Fibroblast of upper back skin (primary cell): ENCODE measurements around the gene CYLD.
A peak's percentile ranks its signal among the peaks of the same experiment; 100 is the strongest.

ENCODE experiments used
- DNase-seq: peaks from one replicate; pipeline ENCODE4 v3.0.0-alpha.2; 2013

Gene CYLD

DNA sequence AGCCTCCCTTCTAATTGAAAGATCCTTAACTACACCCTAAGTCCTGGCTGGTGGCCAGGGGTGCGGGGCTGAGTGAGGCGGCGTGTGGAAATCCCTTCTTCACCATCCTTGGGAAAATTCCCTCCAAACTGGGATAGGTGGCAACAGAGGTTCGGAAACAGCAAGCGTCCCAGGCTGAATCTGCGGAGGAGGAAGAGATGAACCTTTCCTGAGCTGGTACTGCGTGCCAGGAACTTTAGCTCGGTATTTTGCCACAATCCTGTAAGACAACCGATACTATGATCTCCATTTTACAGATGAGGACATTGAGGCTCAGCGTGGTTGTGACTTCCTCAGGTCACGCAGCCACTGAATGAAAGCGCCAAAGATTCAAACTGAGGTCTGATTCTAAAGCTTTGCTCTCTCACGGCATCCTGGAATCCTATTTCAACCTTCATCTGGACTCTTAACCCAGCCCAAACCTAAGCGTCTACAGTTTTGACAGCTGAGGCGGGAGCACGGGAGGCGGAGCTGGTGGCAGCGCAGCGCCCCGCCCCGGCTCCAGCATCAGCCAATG, 583 bp upstream of the CYLD start:
- DNase-seq: no peak

DNA sequence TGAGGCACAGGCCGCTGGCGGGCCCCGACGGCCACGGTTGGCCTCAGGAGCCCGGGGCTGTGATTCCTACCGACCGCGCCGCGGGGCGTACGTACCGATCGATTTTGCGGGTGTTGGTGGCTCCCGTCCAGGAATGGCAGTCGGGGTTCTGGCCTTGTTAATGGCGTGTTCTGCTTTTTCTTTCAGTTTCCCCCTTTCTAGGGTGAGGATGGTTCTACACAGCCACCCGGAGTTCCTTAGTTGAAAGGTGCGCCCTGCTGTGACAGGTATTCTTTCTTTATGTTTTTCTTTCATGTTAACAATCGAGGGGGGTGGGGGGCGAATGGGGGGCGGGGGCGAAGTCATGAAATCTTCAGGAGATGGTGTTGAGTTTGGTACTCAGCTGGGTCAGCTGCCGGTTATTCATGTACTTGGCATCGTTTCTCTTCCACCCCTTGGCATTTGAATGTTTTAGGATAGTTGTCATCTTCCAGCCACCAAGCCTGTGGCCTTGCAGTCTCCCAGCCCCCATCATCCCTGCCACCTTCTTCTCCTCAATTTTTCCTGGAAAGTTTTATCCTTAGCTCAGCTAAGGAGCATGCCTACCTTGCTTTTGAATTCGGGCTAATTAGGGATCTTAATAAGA, 802 bp downstream of the CYLD start:
- peak; percentile 31 for DNase-seq

DNA sequence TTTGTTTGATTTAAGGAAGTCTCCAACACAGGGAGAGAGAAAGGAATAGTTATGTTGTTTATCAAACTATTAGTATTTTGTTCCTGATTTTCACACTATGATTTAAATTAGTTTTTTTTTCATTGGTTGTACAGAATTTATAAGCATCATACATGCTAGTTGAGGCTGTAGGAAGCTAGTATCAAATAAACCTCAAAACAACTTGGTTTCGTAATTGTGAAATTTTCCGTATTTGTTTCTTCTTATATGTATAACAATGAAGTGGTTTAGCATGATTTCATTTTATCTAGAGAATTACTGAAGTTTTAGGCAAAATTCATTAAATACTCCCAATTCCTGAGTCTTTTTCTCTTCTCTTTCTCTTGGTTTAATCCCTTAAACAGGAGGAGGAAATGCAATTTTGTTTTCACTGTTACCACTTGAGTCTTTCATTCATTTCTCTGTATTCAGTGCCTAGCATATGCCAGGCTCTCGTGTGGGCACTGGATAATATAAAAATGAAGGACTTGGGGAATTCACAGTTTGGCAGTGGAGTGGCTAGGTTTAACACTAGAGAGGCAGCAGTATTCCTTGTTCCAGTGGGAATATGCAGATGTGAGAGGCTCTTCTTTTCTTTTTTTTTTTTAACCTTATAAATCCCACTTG, 1.8 kb downstream of the CYLD start:
- DNase-seq: no peak

DNA sequence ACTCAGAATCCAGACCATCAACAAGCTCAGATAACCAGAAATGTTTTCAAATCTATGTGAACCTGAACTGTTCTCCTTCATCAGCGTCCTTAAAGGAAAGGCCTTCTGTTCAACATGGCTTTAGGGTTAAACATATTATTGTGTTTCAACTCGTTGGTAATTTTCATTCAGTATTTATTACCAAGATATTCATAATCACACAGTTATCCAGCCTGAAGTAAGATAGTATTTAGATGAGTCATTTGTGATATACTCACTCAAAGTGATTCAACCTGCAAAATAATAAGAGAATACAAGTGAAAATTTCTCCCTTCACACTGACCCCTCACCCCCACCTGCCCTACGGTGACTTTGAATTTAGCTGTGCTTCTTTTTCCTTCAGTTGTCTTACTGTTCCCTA, 3.0 kb downstream of the CYLD start:
- no peak for DNase-seq

- no peak for DNase-seq
Observed at GRCh38 chr16:50745940-50746339, 4.1 kb downstream of the CYLD start.

DNA sequence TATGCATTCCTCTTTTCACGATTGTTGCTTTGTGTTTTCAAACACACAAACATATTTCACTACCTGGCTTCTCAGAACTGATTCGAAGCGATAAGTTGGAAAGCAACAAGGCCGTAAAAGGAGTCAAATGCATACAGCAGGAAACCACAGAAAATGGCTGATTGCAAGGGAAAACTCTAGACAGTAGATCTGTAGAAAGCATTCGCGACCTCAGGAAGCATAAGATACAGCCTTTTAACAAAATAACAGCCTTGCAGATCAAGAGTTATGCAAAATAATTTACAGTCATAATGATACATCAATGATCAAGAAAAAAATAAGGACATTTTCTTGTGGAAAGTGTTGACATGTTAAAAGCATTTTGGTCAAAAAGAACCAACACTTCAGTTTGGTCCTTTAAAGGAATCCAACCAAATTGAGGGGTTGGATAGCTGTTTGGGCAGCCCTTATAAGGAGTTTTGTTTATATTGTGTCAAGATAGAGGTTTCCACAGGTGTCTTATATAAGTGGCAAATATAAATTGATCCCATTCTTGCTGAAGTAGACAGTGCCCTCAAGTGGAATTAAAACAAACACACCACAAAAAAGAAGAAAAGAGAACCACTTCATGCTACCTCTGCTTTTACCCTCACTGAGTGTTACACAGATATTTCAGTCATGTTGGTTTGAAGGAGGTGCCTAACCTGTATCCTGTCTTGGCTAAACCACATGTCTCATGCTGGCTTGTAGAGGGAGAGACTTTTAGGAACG, 5.5 kb downstream of the CYLD start:
- no peak for DNase-seq

DNA sequence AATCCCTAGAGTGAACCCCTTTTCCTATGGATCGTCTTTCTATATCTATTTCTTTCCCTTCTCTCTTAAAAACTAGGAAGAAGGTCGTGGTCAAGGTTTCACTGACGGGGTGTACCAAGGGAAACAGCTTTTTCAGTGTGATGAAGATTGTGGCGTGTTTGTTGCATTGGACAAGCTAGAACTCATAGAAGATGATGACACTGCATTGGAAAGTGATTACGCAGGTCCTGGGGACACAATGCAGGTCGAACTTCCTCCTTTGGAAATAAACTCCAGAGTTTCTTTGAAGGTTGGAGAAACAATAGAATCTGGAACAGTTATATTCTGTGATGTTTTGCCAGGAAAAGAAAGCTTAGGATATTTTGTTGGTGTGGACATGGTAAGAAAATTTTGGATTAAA, 9.6 kb downstream of the CYLD start:
- no peak for DNase-seq

GRCh38 chr16:50752471-50753235, 10.8 kb downstream of the CYLD start:
- no peak for DNase-seq

DNA sequence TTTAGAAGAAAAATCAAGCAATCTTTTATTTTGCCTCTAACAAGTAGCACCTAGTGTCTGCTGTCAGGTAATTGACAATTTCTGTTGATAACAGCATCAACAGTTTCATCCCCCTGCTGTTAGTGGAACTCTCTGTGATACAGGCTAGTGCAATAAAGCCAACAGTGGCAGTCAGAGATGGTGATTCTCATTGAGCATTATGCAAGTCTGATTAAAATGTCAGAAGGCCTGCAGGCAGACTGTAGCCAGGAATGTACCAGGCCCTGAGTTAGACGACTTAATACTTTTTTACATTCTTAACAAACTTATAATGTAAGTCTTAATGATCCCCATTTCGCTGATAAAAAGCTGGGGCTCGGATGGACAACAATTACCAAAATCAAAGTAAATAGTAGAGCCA, 14.6 kb downstream of the CYLD start:
- DNase-seq: no peak

DNA sequence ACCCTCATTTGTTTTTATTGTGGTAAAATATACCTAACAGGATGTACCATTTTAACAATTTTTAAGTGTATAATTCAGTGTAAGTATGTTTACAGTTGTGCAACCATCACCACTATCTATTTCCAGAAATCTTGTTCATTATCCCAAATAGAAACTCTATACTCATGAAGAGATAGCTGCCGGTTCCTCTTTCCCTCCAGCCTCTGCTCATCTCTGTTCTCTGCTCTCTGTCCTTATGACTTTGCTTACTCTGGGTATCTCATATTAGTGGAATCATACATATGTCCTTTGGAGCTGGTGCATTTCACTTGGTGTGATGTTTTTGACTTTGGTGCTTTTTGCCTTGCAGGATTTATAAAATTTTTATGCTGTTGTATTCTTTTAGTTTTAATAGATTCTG, 19.4 kb downstream of the CYLD start:
- DNase-seq: no peak

- no peak for DNase-seq
Observed at GRCh38 chr16:50762241-50762640, 20.4 kb downstream of the CYLD start.

GRCh38 chr16:50763211-50763610, 21.3 kb downstream of the CYLD start:
- DNase-seq: peak; percentile 36

DNA sequence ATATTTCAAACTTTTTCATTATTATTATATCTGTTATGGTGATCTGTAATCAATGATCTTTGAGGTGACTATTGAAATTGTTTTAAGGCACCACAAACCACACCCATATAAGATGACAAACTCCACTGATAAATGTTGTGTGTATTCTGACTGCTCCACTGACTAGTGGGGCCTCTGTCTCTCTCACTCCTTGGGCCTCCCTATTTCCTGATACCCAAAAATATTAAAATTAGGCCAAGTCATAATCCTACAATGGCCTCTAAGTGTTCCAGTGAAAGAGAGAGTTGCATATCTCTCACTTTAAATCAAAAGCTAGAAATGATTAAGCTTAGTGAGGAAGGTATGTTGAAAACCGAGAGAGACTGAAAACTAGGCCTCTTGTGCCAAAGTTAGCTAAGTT, 23.4 kb downstream of the CYLD start:
- no peak for DNase-seq

- DNase-seq: no peak
Observed at GRCh38 chr16:50765861-50766260, 24.0 kb downstream of the CYLD start.

GRCh38 chr16:50767197-50767596, 25.3 kb downstream of the CYLD start:
- no peak for DNase-seq

DNA sequence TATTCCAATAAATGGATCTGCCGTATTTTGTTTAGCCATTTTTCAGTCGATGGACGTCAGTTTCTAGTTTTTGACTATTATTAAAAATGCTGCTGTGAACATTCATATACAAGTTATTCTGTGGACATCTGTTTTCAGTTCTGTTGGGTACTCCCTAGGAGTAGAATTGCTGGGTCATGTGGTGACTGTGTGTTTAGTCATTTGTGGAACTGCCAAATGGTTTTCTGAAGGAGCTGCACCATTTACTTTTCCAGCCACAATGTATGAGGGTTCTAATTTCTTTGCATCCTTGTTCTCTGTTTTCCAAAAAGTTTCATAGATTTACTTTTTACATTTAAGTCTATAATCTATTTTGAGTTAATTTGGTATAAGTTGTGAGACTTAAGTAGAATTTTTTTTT, 29.5 kb downstream of the CYLD start:
- DNase-seq: peak; percentile 57

DNA sequence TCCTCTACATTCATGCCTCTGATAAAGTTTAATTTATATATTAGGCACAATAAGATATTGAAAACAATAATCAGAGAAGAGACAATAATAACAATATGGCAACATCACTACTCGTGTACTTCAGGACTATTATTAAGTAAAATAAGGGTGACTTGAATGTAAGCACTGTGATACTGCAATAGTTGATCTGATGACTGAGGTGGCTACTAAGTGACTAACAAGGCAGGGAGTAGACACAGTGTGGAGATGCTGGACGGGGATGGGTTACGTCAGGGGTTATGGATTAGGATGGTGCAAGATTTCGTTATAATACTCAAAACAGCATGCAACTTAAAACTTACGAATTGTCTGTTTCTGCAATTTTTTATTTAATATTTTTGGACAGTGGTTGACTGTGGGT, 32.5 kb downstream of the CYLD start:
- no peak for DNase-seq

DNA sequence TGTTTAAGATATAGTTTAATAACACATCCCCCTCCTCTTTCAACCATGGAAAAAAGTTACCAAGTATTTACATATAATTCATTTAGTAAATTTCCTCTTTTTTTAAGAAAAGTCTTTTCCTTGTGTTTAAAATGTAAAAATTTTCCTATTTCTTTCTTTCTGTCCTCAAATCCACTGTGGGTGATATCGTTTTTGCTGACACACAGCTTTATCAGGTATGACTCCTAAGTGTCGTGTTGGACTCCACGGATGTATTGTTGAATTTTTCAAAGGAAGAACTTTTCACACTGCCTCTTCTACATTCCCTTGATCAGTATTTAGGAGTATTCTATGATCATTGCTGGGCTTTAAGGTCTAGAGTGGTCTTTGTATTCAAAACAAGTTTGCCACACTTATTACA, 33.1 kb downstream of the CYLD start:
- no peak for DNase-seq

GRCh38 chr16:50776037-50776436, 34.2 kb downstream of the CYLD start:
- DNase-seq: no peak

- no peak for DNase-seq
Observed at GRCh38 chr16:50778284-50779163, 36.6 kb downstream of the CYLD start.

GRCh38 chr16:50781043-50781442, 39.2 kb downstream of the CYLD start:
- DNase-seq: no peak

- DNase-seq: no peak
Observed at GRCh38 chr16:50781518-50781917, 39.6 kb downstream of the CYLD start.
